Measurements from ENCODE around the gene MUC20.
"Not testable (repeated sequence)": the region's sequence is repeated elsewhere in the genome, so short reads cannot be mapped to it uniquely, and the experiment has no call there.

GRCh38 chr3:195678391-195679015 lies 42.3 kb upstream of the MUC20 start:
- TF ChIP-seq, protein P1, sequence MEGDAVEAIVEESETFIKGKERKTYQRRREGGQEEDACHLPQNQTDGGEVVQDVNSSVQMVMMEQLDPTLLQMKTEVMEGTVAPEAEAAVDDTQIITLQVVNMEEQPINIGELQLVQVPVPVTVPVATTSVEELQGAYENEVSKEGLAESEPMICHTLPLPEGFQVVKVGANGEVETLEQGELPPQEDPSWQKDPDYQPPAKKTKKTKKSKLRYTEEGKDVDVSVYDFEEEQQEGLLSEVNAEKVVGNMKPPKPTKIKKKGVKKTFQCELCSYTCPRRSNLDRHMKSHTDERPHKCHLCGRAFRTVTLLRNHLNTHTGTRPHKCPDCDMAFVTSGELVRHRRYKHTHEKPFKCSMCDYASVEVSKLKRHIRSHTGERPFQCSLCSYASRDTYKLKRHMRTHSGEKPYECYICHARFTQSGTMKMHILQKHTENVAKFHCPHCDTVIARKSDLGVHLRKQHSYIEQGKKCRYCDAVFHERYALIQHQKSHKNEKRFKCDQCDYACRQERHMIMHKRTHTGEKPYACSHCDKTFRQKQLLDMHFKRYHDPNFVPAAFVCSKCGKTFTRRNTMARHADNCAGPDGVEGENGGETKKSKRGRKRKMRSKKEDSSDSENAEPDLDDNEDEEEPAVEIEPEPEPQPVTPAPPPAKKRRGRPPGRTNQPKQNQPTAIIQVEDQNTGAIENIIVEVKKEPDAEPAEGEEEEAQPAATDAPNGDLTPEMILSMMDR (IDR thresholded peaks at IDR 0.05; ENCODE audit: borderline replicate concordance, extremely low read depth, low read length, poor library complexity, severe bottlenecking): not testable (repeated sequence)
- not testable (repeated sequence) for TF ChIP-seq EZH2 (IDR thresholded peaks at IDR 0.05; ENCODE audit: borderline replicate concordance, low read depth, low read length, severe bottlenecking)
